Aorta (tissue), 5 donors: ENCODE measurements around the gene PIMREG. TPM values are rescaled to one million over a fixed set of nuclear protein-coding genes. Genes with fewer than 3 reads are reported as not detected.

ENCODE experiments used
- ATAC-seq: fragments of 200-7000 bp; cut with Tn5 transposase; one replicate; pipeline ENCODE4 v1.9.1; 2022; ENCODE audit warnings: moderate library complexity; ENCODE audit not compliant: low FRiP score
- DNase-seq, 2 donors: peaks; one replicate each; pipeline ENCODE4 v3.0.0-alpha.2; 2020
- H3K27ac ChIP-seq, 2 donors: one replicate each; pipeline ENCODE4 v1.5.1; 2013; ENCODE audit warnings: low read length in 2 of 2, mild to moderate bottlenecking in 2 of 2, moderate library complexity in 2 of 2, control low read depth in 1 of 2, inconsistent platforms in 1 of 2, low read depth in 1 of 2
- H3K27me3 ChIP-seq, 2 donors: one replicate each; pipeline ENCODE4 v1.6.1; 2013; ENCODE audit warnings: control low read depth in 1 of 2, low read length in 1 of 2, mild to moderate bottlenecking in 1 of 2, moderate library complexity in 1 of 2; ENCODE audit not compliant: insufficient read depth in 2 of 2, control insufficient read depth in 1 of 2
- H3K36me3 ChIP-seq, 2 donors: one replicate each; pipeline ENCODE4 v1.6.1; 2013; ENCODE audit warnings: control low read depth in 1 of 2, low read length in 1 of 2, mild to moderate bottlenecking in 1 of 2; ENCODE audit not compliant: insufficient read depth in 2 of 2, control insufficient read depth in 1 of 2
- H3K4me1 ChIP-seq, 2 donors: one replicate each; pipeline ENCODE4 v1.6.1; 2013; ENCODE audit warnings: low read length in 2 of 2, control low read depth in 1 of 2, mild to moderate bottlenecking in 1 of 2, moderate library complexity in 1 of 2; ENCODE audit not compliant: insufficient read depth in 2 of 2, control insufficient read depth in 1 of 2
- H3K4me3 ChIP-seq, 2 donors: one replicate each; pipeline ENCODE4 v1.5.1; 2013; ENCODE audit warnings: low read length in 2 of 2, control low read depth in 1 of 2, mild to moderate bottlenecking in 1 of 2
- H3K9me3 ChIP-seq: one replicate; pipeline ENCODE4 v1.6.1; 2013; ENCODE audit warnings: mild to moderate bottlenecking, low read length; ENCODE audit not compliant: control insufficient read depth
- WGBS, 2 donors: extraction: QIAGEN DNeasy Blood & Tissue Kit; methylation state at CpG; one replicate each; pipeline ENCODE4 v1.1.7; 2013; 5-methylcytosine and 5-hydroxymethylcytosine counted together
- intact Hi-C, 2 donors: fragments of 100-400 bp; cut with DNase I; formaldehyde crosslinking; loops; one replicate each; pipeline versions ENCODE4 v1.14.2 to v1.15.0; 2022
- polyA plus RNA-seq, 2 donors: library from polyadenylated mRNA; stranded (reverse); fragments of 200-250 nt; gene quantifications; one replicate each; pipeline ENCODE4 v1.2.3, GENCODE V29; 2013
- total RNA-seq, 2 donors: library from RNA; stranded (reverse); fragmentation: NEBNext Ultra II Directional; extraction: Animal tissue kit (Norgen Biotek cat#: 25700); gene quantifications; one replicate each; pipeline ENCODE4 v1.2.1, GENCODE V29; 2021
- donor health status: healthy with polysubstance abuse.
- donor health status: Bipolar disorder and iron deficiency.
- donor health status: DM: no; HTN: no; CAD: no.
- donor health status: DM: no; HTN: no; CAD: no.
- donor health status: DM: yes; HTN: yes; CAD: no.

The PIMREG gene
- total and polyA plus RNA-seq, 4 donors = 0.50 to 0.84 TPM; not detected in 2

- Histone ChIP-seq H3K4me1 (no peaks in the 10 kb centered on the region), H3K9me3 (no peaks in the 10 kb centered on the region), H3K27me3 (no peaks in the 10 kb centered on the region), H3K27ac (no peak overlapping the region), H3K4me3 (no peak overlapping the region), H3K36me3 (no peaks in the 10 kb centered on the region)
- WGBS, 2 donors = 71 to 73% methylated on average over 19 of the region's 19 CpGs
- no peak for DNase-seq
- no peak for ATAC-seq
- intact Hi-C loops = loop anchor here in 1 of 2 donors (10.0 kb wide), 1 partner anchor 163 kb away; no protein-coding TSS in a partner anchor
These were observed 27.5 kb downstream of the PIMREG start for GRCh38 chr17:6471531-6472465.

- no peaks in the 10 kb centered on the region for H3K36me3 ChIP-seq
- no peak for ATAC-seq
- H3K4me1 ChIP-seq = no peaks in the 10 kb centered on the region
- no peak overlapping the region for H3K4me3 ChIP-seq
- H3K27ac ChIP-seq = no peak overlapping the region
- 90 to 95% methylated on average over 10 of the region's 10 CpGs for WGBS, 2 donors
- DNase-seq = no peak
- H3K27me3 ChIP-seq = no peaks in the 10 kb centered on the region
- intact Hi-C loops = loop anchor here in 1 of 2 donors (10.0 kb wide), 1 partner anchor 162 kb away; no protein-coding TSS in a partner anchor
- H3K9me3 ChIP-seq = no peaks in the 10 kb centered on the region
These were observed 28.3 kb downstream of the PIMREG start for GRCh38 chr17:6472517-6472916.

GRCh38 chr17:6473128-6473767 is 29.0 kb downstream of the PIMREG start:
- no peak overlapping the region for H3K27ac ChIP-seq
- ATAC-seq (peak; percentile 78), DNase-seq (peak; percentile 81 to 85)
- no peaks in the 10 kb centered on the region for H3K27me3 ChIP-seq
- no peaks in the 10 kb centered on the region for H3K4me1 ChIP-seq
- intact Hi-C loops = loop anchor here in 1 of 2 donors (10.0 kb wide), 1 partner anchor 162 kb away; no protein-coding TSS in a partner anchor
- no peaks in the 10 kb centered on the region for H3K36me3 ChIP-seq
- WGBS, 2 donors = 47 to 49% methylated on average over 14 of the region's 14 CpGs
- H3K9me3 ChIP-seq = no peaks in the 10 kb centered on the region
- H3K4me3 ChIP-seq = no peak overlapping the region

GRCh38 chr17:6474376-6474775 is 30.1 kb downstream of the PIMREG start:
- 88 to 91% methylated on average over 22 of the region's 22 CpGs for WGBS, 2 donors
- H3K9me3 ChIP-seq = no peaks in the 10 kb centered on the region
- no peak overlapping the region for H3K27ac ChIP-seq
- no peak for DNase-seq
- no peaks in the 10 kb centered on the region for H3K36me3 ChIP-seq
- intact Hi-C loops = loop anchor here in 1 of 2 donors (10.0 kb wide), 1 partner anchor 160 kb away; no protein-coding TSS in a partner anchor
- no peaks in the 10 kb centered on the region for H3K27me3 ChIP-seq
- ATAC-seq = no peak
- H3K4me3 ChIP-seq = no peak overlapping the region
- H3K4me1 ChIP-seq = no peaks in the 10 kb centered on the region

GRCh38 chr17:6474906-6475305 is 30.7 kb downstream of the PIMREG start:
- H3K4me3 ChIP-seq = no peak overlapping the region
- ATAC-seq = no peak
- no peaks in the 10 kb centered on the region for H3K27me3 ChIP-seq
- no peaks in the 10 kb centered on the region for H3K9me3 ChIP-seq
- no peaks in the 10 kb centered on the region for H3K4me1 ChIP-seq
- WGBS, 2 donors = 67 to 69% methylated on average over 7 of the region's 7 CpGs
- intact Hi-C loops = loop anchor here in 1 of 2 donors (10.0 kb wide), 1 partner anchor 160 kb away; no protein-coding TSS in a partner anchor
- no peak for DNase-seq
- H3K27ac ChIP-seq = no peak overlapping the region
- no peaks in the 10 kb centered on the region for H3K36me3 ChIP-seq

- 74% methylated on average over 4 of the region's 4 CpGs for WGBS, 2 donors
- Histone ChIP-seq H3K27me3 (no peaks in the 10 kb centered on the region), H3K4me3 (no peak overlapping the region), H3K27ac (no peak overlapping the region), H3K4me1 (no peaks in the 10 kb centered on the region), H3K9me3 (no peaks in the 10 kb centered on the region), H3K36me3 (no peaks in the 10 kb centered on the region)
- intact Hi-C loops = loop anchor here in 1 of 2 donors (10.0 kb wide), 1 partner anchor 159 kb away; no protein-coding TSS in a partner anchor
- DNase-seq (no peak), ATAC-seq (no peak)
These were observed 31.2 kb downstream of the PIMREG start for GRCh38 chr17:6475411-6475810.

- WGBS, 2 donors = 77 to 80% methylated on average over 8 of the region's 8 CpGs
- intact Hi-C loops = loop anchor here in 1 of 2 donors (10.0 kb wide), 1 partner anchor 159 kb away; no protein-coding TSS in a partner anchor
- ATAC-seq (no peak), DNase-seq (no peak)
- Histone ChIP-seq H3K9me3 (no peaks in the 10 kb centered on the region), H3K27me3 (no peaks in the 10 kb centered on the region), H3K36me3 (no peaks in the 10 kb centered on the region), H3K4me1 (no peaks in the 10 kb centered on the region), H3K27ac (no peak overlapping the region), H3K4me3 (no peak overlapping the region)
These were observed 32.0 kb downstream of the PIMREG start for GRCh38 chr17:6476076-6476809.

- Histone ChIP-seq H3K27me3 (no peaks in the 10 kb centered on the region), H3K4me1 (no peaks in the 10 kb centered on the region), H3K36me3 (no peaks in the 10 kb centered on the region), H3K27ac (no peak overlapping the region), H3K4me3 (no peak overlapping the region), H3K9me3 (no peaks in the 10 kb centered on the region)
- ATAC-seq (no peak), DNase-seq (no peak)
- 88 to 91% methylated on average over 10 of the region's 10 CpGs for WGBS, 2 donors
- intact Hi-C loops = loop anchor here in 1 of 2 donors (10.0 kb wide), 1 partner anchor 158 kb away; no protein-coding TSS in a partner anchor
These were observed 32.5 kb downstream of the PIMREG start for GRCh38 chr17:6476810-6477179.
